ENCODE data around the gene ASTL. TPM values are rescaled to one million over a fixed set of nuclear protein-coding genes. Genes with fewer than 3 reads are reported as not detected.

The ASTL gene
- polyA plus RNA-seq, 3 donors: 0.71 TPM; not detected in 2

- H3K9ac ChIP-seq (ENCODE audit: insufficient read depth, low read length, poor library complexity, severe bottlenecking): peak overlapping the region; percentile 49
- 0% methylated on average over 52 of the region's 62 CpGs for WGBS (ENCODE audit: insufficient coverage)
- Mint-ChIP-seq H3K9me3 (peaks cover 2 to 10% (median 8%) of the 10 kb centered on the region in 7 donors), H3K4me3 (peak overlapping the region in 1 of 2 donors; percentile 73), H3K27me3 (ENCODE audit: low read depth in 3 of 3) (peaks cover 37 to 70% (median 40%) of the 10 kb centered on the region in 3 donors), H3K27ac (no peak overlapping the region), H3K36me3 (peaks cover 3 to 7% of the 10 kb centered on the region in 2 donors), H3K4me1 (peaks cover 19% of the 10 kb centered on the region)
- no peak overlapping the region for H3K27ac ChIP-seq (ENCODE audit: low read depth in 1 of 2, low read length in 2 of 2)
- TF ChIP-seq, protein P1, sequence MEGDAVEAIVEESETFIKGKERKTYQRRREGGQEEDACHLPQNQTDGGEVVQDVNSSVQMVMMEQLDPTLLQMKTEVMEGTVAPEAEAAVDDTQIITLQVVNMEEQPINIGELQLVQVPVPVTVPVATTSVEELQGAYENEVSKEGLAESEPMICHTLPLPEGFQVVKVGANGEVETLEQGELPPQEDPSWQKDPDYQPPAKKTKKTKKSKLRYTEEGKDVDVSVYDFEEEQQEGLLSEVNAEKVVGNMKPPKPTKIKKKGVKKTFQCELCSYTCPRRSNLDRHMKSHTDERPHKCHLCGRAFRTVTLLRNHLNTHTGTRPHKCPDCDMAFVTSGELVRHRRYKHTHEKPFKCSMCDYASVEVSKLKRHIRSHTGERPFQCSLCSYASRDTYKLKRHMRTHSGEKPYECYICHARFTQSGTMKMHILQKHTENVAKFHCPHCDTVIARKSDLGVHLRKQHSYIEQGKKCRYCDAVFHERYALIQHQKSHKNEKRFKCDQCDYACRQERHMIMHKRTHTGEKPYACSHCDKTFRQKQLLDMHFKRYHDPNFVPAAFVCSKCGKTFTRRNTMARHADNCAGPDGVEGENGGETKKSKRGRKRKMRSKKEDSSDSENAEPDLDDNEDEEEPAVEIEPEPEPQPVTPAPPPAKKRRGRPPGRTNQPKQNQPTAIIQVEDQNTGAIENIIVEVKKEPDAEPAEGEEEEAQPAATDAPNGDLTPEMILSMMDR (IDR thresholded peaks at IDR 0.05): peak; percentile 95
- H2AFZ ChIP-seq (ENCODE audit: insufficient read depth, low read depth, low read length, poor library complexity, severe bottlenecking): peak overlapping the region; percentile 67
- H3K4me3 ChIP-seq (replicated peaks in 1 of 3; ENCODE audit: low read depth in 2 of 3, low read length in 3 of 3): peak overlapping the region in 2 of 3 experiments; percentile 27 to 71
- H3K9me3 ChIP-seq (replicated peaks in 1 of 2; ENCODE audit: control insufficient read depth in 1 of 2, insufficient read depth in 1 of 2, low read length in 2 of 2): no peaks in the 10 kb centered on the region
- peak overlapping the region; percentile 83 for H3K4me2 ChIP-seq (replicated peaks; ENCODE audit: extremely low read depth, low read length, poor library complexity, severe bottlenecking)
- H3K79me2 ChIP-seq (ENCODE audit: insufficient read depth, low read length): no peaks in the 10 kb centered on the region
- no peaks in the 10 kb centered on the region for H4K20me1 ChIP-seq (ENCODE audit: insufficient read depth, low read length)
- intact Hi-C loops (cut with micrococcal nuclease): loop anchor here in 1 of 2 donors (10.0 kb wide), 2 partner anchors 58 to 92 kb away; no protein-coding TSS in a partner anchor
- no peaks in the 10 kb centered on the region for H3K36me3 ChIP-seq (replicated peaks in 1 of 2; ENCODE audit: control insufficient read depth in 1 of 2, insufficient read depth in 2 of 2, low read length in 2 of 2)
- H3K4me1 ChIP-seq (ENCODE audit: control insufficient read depth in 1 of 2, insufficient read depth in 2 of 2, low read length in 2 of 2): peaks cover 3 to 18% of the 10 kb centered on the region in 2 donors
- peak; percentile 23 to 59 (median 54) for DNase-seq
- peaks cover 5 to 45% of the 10 kb centered on the region in 2 donors for H3K27me3 ChIP-seq (ENCODE audit: control insufficient read depth in 2 of 2, insufficient read depth in 2 of 2, low read length in 2 of 2)
These were observed 21.3 kb downstream of the ASTL start for GRCh38 chr2:96116879-96117533.

GRCh38 chr2:96116424-96116878 is 21.9 kb downstream of the ASTL start, which contains the start of gene ADRA2B:
TSS of gene ADRA2B (minus strand) at chr2:96116571. CDS start at chr2:96116149, 422 bp downstream.
- H3K27me3 Mint-ChIP-seq (ENCODE audit: low read depth in 3 of 3): peaks cover 37 to 68% (median 40%) of the 10 kb centered on the region in 3 donors
- peaks cover 19% of the 10 kb centered on the region for H3K4me1 Mint-ChIP-seq
- peaks cover 3 to 7% of the 10 kb centered on the region in 2 donors for H3K36me3 Mint-ChIP-seq
- peak within 1 kb of the TSS in 2 of 3 experiments; percentile 27 to 71 for H3K4me3 ChIP-seq (replicated peaks in 1 of 3; ENCODE audit: low read depth in 2 of 3, low read length in 3 of 3)
- DNase-seq: peak in 1 of 3 donors; percentile 7
- H3K4me3 Mint-ChIP-seq: peak within 1 kb of the TSS; percentile 61 to 90
- H3K4me1 ChIP-seq (ENCODE audit: control insufficient read depth in 1 of 2, insufficient read depth in 2 of 2, low read length in 2 of 2): peaks cover 3 to 18% of the 10 kb centered on the region in 2 donors
- H3K27ac ChIP-seq (ENCODE audit: low read depth in 1 of 2, low read length in 2 of 2): no peak within 1 kb of the TSS
- peak within 1 kb of the TSS; percentile 49 for H3K9ac ChIP-seq (ENCODE audit: insufficient read depth, low read length, poor library complexity, severe bottlenecking)
- no peaks in the 10 kb centered on the region for H3K36me3 ChIP-seq (replicated peaks in 1 of 2; ENCODE audit: control insufficient read depth in 1 of 2, insufficient read depth in 2 of 2, low read length in 2 of 2)
- peaks cover 2 to 10% (median 8%) of the 10 kb centered on the region in 7 donors for H3K9me3 Mint-ChIP-seq
- H3K27ac Mint-ChIP-seq: peak within 1 kb of the TSS in 1 of 7 donors; percentile 60
- peak within 1 kb of the TSS; percentile 67 for H2AFZ ChIP-seq (ENCODE audit: insufficient read depth, low read depth, low read length, poor library complexity, severe bottlenecking)
- no peaks in the 10 kb centered on the region for H3K9me3 ChIP-seq (replicated peaks in 1 of 2; ENCODE audit: control insufficient read depth in 1 of 2, insufficient read depth in 1 of 2, low read length in 2 of 2)
- TF ChIP-seq, protein P1 (IDR thresholded peaks at IDR 0.05): no peak
- WGBS (ENCODE audit: insufficient coverage): under 1% methylated on average over 64 of the region's 64 CpGs
- no peaks in the 10 kb centered on the region for H3K79me2 ChIP-seq (ENCODE audit: insufficient read depth, low read length)
- peak within 1 kb of the TSS; percentile 83 for H3K4me2 ChIP-seq (replicated peaks; ENCODE audit: extremely low read depth, low read length, poor library complexity, severe bottlenecking)
- intact Hi-C loops (cut with micrococcal nuclease): loop anchor here in 1 of 2 donors (10.0 kb wide), 2 partner anchors 58 to 92 kb away; no protein-coding TSS in a partner anchor
- no peaks in the 10 kb centered on the region for H4K20me1 ChIP-seq (ENCODE audit: insufficient read depth, low read length)
- H3K27me3 ChIP-seq (ENCODE audit: control insufficient read depth in 2 of 2, insufficient read depth in 2 of 2, low read length in 2 of 2): peaks cover 5 to 45% of the 10 kb centered on the region in 2 donors
